ENCODE measurements around the gene EVC2.
A peak's percentile ranks its signal among the peaks of the same experiment; 100 is the strongest.
"Not testable (repeated sequence)": the region's sequence is repeated elsewhere in the genome, so short reads cannot be mapped to it uniquely, and the experiment has no call there.

The EVC2 gene

GRCh38 chr4:5738061-5738460 is 29.7 kb upstream of the EVC2 start:
- no peak for DNase-seq

DNA sequence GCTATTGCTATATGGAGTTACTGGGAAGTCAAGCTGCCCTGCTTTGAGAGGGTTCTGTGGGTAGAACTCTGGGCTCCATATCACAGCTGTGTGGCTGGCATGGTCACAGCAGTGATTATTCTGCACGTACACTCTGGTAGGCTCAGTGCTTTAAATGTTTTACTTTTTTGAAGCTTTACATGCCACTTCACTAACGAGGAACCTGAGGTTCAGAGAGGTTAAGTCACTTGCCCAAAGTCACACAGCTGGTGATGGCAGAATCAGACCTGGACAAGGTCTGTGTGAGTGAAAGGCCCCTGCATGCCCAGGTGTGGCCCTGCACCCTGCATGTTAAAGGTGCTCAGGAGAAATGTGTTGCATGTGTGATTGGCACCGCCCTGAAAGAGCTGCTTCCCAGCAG is 27.1 kb upstream of the EVC2 start:
- DNase-seq, result no peak

GRCh38 chr4:5734853-5735252 is 26.5 kb upstream of the EVC2 start:
- DNase-seq, result no peak

DNA sequence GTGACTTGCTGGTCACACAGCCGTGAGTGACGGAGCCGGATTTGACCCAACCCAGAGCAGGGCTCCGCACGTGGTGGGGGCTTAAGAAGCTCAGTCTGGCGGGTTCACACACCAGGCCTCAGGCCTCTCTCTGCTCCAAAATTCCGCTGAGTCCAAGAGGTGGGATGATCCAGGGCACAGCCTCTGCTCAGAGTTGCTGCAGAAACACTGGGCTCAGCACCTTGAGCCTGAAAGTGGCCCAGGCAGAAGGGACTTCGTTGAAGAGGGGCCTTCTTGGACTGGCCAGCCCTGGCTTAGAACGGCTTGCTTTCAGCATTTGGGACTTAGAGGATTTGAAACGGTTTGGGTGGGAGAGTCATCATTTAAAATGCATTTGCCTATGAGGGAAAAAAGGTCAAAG is 23.8 kb upstream of the EVC2 start:
- no peak for DNase-seq

DNA sequence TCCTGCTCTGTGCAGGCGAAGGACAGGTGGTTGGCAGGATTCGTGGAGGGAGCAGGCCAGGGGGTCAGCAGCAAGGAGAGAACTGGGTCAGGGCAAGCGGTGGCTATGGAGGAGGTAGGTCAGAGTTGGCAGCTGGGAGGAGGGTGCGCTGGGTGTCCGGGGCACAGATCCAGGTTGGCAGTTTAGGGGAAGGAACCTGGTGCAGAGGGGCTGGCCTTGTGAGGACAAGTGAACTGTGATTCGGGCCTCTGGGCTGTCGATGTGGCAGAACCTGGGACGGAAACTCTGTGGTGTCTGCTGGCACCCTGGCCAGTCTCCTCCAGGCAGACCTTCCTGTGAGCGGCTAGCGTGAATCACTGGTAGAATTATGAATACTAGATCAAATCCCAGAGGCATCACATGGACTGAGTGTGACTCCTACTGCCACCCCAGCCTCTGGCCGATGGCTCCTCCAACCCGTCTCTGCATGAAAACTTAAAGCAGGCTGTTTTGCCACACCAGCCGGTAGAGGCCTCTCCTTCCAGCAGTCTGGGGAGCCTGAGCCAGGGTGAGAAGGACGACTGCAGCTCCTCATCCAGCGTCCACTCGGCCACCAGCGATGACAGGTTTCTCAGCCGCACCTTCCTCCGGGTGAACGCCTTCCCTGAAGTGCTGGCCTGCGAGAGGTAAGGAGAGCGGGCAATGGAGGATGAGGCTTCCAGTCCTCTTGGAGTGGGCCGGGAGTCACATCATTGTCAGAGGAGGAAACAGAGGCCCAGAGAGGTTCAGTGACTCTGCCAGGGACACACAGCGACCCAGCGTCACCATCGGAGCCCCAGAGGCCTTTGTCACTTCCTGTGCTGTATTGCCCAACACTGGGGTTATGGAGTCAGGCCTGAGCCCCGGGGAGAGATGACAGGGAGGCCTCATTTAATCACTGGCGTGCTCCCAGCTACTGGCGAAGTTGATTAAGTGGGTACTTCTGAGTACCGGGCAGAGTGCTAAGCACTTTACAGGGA is 22.9 kb upstream of the EVC2 start:
- DNase-seq, result no peak

DNA sequence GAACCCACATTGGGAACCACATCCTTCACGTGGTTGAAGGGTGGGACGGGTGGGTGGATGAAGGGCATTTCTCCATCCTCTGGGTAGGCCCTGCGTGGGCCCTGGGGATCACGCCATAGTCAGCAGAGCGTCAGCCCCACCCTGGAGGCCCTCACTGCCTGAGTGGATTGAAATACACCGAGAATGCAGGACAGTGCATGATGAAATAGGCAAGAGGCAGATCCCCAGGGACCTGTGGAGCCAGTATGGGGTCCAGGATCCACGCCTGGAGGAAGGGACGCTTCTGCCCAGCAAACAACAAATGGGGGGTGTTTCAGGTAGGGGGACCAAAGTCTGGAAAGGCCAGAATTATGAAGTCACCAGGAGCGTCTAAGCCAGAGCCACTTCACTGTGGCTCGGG is 22.1 kb upstream of the EVC2 start:
- DNase-seq, result no peak

GRCh38 chr4:5728412-5728811 is 20.1 kb upstream of the EVC2 start:
- DNase-seq, result not testable (repeated sequence)

GRCh38 chr4:5724377-5724776 is 16.0 kb upstream of the EVC2 start:
- no peak for DNase-seq

- no peak for DNase-seq
Measured at GRCh38 chr4:5722328-5722727, 14.0 kb upstream of the EVC2 start.

DNA sequence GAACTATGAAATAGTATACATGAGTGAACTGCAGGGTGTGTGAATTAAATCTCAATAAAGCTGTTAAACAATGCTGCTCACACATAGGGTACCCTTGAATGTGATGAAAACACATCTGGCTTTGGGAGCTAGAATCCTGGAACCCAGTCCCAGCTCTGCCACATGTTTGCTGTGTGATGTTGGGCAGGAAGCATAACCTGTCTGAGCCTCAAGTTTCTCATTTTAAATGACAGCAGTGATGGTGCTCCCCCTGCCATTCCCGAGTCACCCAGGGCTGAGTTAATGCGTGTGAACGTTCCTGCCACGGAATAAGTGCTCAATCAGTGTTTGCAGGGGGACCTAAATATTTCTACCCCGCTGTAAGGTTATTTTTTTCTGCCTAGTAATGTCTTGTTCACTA is 13.6 kb upstream of the EVC2 start:
- DNase-seq, result no peak

GRCh38 chr4:5720980-5721379 is 12.6 kb upstream of the EVC2 start:
- DNase-seq, result no peak

- DNase-seq, result no peak
Measured at GRCh38 chr4:5720157-5720850, 11.9 kb upstream of the EVC2 start.

DNA sequence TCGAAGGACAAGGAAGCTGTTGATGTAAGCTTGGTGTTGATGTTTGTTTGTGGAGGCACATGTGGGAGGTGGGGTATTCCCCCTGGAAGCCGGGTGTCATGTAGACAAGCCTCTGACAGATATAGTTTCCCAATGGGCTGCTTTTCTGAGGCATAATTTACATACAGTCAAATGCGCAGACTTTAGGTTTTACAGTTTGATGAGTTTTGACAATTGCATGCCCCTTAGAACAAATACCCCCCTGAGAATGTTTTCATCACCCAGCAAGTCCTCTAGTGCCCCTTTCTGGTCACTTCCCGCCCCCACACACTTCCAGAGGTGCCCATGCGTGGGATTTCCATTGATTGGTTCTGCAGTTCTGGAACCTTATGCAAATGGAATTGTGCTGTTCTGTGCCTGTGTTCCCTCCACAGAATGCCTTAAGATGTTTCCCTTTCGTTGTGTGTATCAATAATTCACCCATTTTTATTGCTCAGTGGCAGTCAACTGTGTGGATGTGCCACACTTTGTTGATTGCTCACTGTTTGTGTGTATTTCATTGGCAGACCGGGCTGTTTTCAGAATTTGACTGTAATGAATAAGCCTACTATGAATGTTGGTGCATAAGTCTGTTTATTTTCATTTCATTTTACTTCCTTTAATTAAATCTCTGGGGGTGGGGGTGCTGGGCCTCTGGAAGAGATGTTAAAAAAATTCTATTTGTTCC is 11.1 kb upstream of the EVC2 start:
- no peak for DNase-seq

- no peak for DNase-seq
Measured at GRCh38 chr4:5718411-5718810, 10.1 kb upstream of the EVC2 start.

DNA sequence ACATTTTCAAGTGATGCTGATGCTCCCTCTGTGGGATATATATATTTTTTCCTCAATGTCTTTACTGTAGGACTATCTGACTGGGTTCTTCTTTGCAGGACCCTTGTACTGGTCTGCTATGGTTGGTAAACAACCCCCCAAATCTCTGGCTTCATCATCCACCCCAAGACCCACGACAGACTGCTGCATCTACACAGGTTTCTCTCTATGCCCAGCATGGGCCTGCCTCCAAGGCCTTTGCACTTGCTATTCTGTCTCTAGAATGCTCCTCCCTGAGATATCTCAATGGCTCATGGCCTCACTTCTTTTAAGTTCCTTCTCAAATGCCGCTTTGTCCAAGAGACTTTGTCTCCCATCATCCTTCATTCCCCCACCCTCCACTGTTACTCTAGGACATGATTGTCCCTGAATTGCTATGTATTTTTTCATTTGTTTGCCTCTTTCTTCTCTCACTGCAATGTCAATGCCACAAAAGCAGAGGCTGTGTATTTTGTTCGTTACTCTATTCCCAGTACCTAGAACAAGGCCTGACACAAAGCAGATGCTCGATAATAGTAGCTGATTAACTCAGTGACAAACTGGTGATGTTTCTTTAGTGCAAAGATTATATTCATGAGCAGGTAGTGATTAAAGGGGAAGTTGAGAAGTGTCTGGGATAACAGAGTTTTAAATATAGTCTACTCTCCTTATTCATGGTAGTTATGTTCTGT is 9.2 kb upstream of the EVC2 start:
- DNase-seq, result no peak

DNA sequence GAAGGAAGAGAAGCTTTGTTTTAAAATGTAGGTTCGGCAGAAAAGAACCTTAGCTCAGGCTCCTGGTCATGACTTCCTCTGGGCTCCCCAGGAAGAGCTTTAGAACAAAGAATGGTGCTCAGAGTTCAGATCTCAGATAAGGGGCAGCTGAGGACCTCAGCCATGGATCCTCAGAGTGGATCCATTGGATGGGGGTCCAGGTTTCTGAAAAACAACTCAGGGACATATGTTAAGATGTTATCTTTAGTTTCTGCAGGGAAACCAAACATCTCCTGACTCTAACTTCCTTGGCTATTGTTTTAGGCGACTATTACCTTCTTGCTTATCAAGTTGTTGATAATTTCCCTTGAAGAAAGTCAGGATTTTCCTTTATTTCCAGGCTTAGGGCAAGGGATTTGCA is 8.0 kb upstream of the EVC2 start:
- DNase-seq, result no peak

GRCh38 chr4:5715357-5715756 is 7.0 kb upstream of the EVC2 start:
- DNase-seq, result no peak

DNA sequence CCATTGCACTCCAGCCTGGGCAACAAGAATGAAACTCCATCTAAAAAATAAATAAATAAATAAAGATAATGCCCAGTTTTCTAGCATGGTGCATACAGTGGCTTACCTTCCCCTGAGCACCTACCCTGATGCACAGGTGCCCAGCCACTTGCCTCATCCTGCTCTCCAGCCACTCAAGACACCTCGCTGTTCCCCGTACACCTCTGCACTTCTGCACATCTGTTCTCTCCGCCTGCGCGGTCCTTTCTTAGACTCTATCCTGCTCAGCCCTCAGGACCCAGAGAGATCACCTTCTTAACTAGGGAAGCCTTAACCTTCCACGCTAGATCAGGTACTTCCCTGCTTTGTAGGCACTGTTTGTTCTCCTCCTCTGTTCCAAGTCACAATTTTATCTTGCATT is 5.5 kb upstream of the EVC2 start:
- DNase-seq, result peak; percentile 28

DNA sequence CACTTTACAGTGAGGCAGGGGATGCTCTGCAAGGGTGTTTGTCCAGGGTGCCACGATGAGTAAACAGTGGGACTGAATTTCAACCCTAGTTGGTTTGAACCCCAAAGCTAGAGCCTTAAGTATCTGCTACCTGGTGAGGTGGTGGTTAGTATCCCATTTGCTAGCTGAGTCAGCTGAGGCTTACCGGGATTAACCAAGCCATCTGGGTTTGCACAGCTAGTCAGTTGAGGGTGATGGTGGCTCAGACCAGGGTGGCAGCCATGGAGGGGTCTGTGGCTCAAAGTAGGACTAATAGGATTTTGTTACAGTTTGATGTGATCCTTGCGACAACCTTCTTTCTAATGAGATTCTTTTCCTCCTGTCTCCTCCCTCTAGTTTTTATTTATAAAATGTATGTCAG is 4.6 kb upstream of the EVC2 start:
- no peak for DNase-seq

DNA sequence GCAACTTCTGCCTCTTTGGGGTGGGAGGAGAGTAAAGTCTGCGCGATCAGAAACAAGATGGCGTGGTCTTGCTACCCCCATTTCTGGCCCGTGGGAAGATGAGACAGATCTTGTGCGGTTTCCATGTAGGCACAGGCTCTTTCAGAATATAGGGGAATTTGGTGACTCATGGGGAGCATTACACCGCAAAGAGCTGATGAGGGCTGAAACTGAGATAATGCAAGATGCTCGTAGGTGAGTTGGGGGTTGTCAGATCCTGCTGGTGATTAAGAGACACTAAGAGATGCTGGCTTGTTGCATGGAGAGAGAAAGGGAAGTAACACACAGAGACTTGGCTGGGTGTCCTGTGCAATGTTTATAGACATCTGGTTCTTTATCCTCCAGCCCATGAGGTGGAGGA is 4.2 kb upstream of the EVC2 start:
- peak; percentile 13 for DNase-seq

DNA sequence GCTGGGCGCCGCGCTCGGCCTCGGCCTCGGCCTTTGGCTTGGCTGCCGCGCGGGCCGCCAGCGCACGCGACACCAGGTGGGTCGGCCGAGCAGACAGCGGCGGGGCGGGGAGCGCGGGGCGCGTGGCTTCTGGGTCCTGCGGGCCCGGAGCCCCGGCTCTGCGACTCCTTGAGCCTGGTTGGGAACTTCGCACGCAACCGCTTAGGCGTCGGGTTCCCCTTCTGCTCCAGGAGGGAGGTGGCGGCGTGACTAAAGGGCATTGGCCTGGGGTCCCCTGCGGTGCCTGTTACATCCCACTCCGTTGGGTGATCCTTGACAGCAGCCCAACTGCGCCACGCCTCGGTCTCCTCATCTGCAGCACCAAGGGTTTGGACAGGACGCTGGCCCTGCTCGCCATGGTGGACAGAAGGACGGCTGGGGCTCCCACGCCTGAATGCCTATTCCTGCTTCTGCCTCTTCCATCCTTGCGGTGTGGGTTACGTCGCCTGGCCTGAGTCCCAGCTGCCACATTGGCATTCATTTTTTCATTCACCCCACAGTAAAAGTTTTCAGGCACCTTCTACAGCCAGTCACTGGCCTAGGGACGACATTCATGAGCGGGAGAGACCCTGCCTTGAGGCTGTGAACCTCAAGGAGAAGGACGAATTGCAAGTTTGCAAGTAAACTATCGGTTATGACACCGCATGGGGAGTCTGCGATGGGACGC is 3.3 kb upstream of the EVC2 start:
- DNase-seq, result peak; percentile 71

GRCh38 chr4:5710961-5711478 is 2.7 kb upstream of the EVC2 start, which contains the start of gene EVC:
EVC (plus strand) TSS chr4:5711201; CDS start chr4:5711381, 180 bp downstream.
- peak; percentile 93 for DNase-seq
